Measurements from ENCODE around the gene ADAM10.

DNA sequence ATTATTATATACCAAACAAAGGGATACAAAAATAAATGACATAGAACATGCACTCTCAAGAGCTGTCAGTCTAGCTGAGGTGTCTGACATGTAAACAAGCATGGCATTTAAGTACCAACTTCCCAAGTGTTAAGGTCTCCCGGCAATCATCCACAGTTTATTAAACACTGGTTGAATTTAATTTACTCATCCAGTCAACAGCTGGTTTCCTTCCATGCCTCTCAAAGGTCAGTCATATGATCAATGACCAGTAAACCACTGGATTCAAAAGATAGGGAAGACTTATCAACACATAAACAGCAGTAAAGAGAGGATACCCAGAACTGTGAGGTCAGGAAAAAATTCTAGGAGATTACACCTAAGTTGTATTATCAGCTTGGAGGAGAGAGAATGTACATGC lies 80.4 kb downstream of the ADAM10 start:
- TF ChIP-seq, protein P1, sequence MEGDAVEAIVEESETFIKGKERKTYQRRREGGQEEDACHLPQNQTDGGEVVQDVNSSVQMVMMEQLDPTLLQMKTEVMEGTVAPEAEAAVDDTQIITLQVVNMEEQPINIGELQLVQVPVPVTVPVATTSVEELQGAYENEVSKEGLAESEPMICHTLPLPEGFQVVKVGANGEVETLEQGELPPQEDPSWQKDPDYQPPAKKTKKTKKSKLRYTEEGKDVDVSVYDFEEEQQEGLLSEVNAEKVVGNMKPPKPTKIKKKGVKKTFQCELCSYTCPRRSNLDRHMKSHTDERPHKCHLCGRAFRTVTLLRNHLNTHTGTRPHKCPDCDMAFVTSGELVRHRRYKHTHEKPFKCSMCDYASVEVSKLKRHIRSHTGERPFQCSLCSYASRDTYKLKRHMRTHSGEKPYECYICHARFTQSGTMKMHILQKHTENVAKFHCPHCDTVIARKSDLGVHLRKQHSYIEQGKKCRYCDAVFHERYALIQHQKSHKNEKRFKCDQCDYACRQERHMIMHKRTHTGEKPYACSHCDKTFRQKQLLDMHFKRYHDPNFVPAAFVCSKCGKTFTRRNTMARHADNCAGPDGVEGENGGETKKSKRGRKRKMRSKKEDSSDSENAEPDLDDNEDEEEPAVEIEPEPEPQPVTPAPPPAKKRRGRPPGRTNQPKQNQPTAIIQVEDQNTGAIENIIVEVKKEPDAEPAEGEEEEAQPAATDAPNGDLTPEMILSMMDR (tag by site-specific recombination; IDR thresholded peaks at IDR 0.05) = no peak
- TF ChIP-seq ZNF426 (tag by site-specific recombination; IDR thresholded peaks at IDR 0.05) (no peak), ZBTB20 (tag by site-specific recombination; IDR thresholded peaks at IDR 0.05) (no peak), ZNF785 (tag by site-specific recombination; IDR thresholded peaks at IDR 0.05) (no peak), ZNF629 (tag by site-specific recombination; IDR thresholded peaks at IDR 0.05) (no peak), ZNF549 (tag by site-specific recombination; IDR thresholded peaks at IDR 0.05) (no peak), AEBP2 (tag by site-specific recombination; IDR thresholded peaks at IDR 0.05; ENCODE audit: borderline replicate concordance) (no peak), ZNF350 (tag by site-specific recombination; IDR thresholded peaks at IDR 0.05) (no peak), ZNF121 (tag by site-specific recombination; IDR thresholded peaks at IDR 0.05) (no peak), ZNF18 (tag by site-specific recombination; IDR thresholded peaks at IDR 0.05) (no peak)
- TF ChIP-seq, protein P2, sequence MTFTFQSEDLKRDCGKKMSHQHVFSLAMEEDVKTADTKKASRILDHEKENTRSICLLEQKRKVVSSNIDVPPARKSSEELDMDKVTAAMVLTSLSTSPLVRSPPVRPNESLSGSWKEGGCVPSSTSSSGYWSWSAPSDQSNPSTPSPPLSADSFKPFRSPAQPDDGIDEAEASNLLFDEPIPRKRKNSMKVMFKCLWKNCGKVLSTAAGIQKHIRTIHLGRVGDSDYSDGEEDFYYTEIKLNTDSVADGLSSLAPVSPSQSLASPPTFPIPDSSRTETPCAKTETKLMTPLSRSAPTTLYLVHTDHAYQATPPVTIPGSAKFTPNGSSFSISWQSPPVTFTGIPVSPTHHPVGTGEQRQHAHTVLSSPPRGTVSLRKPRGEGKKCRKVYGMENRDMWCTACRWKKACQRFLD (tag by site-specific recombination; IDR thresholded peaks at IDR 0.05) = no peak

Measured in HEK293 (cell line).